HL-60 (cell line): ENCODE measurements around the gene SLC41A1.

Source experiments
- DNase-seq, 2 experiments: peaks; one replicate each; pipeline ENCODE4 v3.0.0-alpha.2; 2010 to 2020; ENCODE audit warnings: low read depth in 1 of 2, low spot score in 1 of 2
- H3K27ac ChIP-seq: fragments of 250-450 bp; sonication (Bioruptor Pico); replicated peaks from 2 replicates; pipeline ENCODE4 v1.5.1; 2020; ENCODE audit warnings: mild to moderate bottlenecking, moderate library complexity
- H3K27me3 ChIP-seq: fragments of 250-450 bp; sonication (Bioruptor Pico); 2 replicates; pipeline ENCODE4 v1.5.1; 2021; ENCODE audit warnings: mild to moderate bottlenecking, moderate library complexity; ENCODE audit not compliant: insufficient read depth, poor library complexity, severe bottlenecking
- H3K4me3 ChIP-seq: replicated peaks from 2 replicates; pipeline ENCODE4 v1.5.1; 2011; ENCODE audit warnings: mild to moderate bottlenecking, control low read depth, low read length; ENCODE audit not compliant: insufficient read depth
- GABPA ChIP-seq: IDR thresholded peaks from 2 replicates; pipeline ENCODE4 v1.6.1; 2012; ENCODE audit warnings: low read depth
- POLR2AphosphoS5 ChIP-seq: IDR thresholded peaks from 2 replicates; pipeline ENCODE4 v1.6.1; 2012; ENCODE audit warnings: low read depth
- REST ChIP-seq: IDR thresholded peaks from 2 replicates; pipeline ENCODE4 v1.6.1; 2012; ENCODE audit warnings: low read depth; ENCODE audit not compliant: insufficient replicate concordance
- SPI1 ChIP-seq: IDR thresholded peaks from 2 replicates; pipeline ENCODE4 v1.6.1; 2012; ENCODE audit warnings: low read depth, mild to moderate bottlenecking, borderline replicate concordance
- TF ChIP-seq, protein P1 (sequence below): IDR thresholded peaks from one replicate; pipeline ENCODE4 v1.5.1; 2011; ENCODE audit warnings: low read length, control low read depth, inconsistent platforms; ENCODE audit not compliant: insufficient read depth

Gene SLC41A1

DNA sequence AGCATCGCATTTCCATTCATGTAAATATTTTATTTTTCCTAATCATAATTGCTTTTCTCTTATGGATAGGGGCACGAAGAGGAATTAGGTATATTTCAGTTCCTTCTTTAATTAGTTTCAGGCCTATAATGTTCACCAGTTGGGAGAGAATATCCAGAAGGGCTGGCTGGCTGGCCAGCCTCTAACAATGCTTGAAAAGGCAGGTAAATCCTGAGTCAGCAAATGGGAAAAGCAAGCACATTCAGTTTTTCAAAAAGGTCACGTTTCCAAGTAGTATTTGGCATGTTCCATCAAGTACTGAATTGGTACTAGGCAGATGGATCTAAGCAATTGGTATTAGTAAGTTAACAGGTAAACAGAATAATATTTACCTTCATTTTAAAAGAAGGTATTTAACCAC, 45.8 kb downstream of the SLC41A1 start:
- H3K27me3 ChIP-seq: no peaks in the 10 kb centered on the region
- no peak for TF ChIP-seq GABPA
- TF ChIP-seq POLR2AphosphoS5: no peak
- TF ChIP-seq SPI1: no peak
- TF ChIP-seq, protein P1, sequence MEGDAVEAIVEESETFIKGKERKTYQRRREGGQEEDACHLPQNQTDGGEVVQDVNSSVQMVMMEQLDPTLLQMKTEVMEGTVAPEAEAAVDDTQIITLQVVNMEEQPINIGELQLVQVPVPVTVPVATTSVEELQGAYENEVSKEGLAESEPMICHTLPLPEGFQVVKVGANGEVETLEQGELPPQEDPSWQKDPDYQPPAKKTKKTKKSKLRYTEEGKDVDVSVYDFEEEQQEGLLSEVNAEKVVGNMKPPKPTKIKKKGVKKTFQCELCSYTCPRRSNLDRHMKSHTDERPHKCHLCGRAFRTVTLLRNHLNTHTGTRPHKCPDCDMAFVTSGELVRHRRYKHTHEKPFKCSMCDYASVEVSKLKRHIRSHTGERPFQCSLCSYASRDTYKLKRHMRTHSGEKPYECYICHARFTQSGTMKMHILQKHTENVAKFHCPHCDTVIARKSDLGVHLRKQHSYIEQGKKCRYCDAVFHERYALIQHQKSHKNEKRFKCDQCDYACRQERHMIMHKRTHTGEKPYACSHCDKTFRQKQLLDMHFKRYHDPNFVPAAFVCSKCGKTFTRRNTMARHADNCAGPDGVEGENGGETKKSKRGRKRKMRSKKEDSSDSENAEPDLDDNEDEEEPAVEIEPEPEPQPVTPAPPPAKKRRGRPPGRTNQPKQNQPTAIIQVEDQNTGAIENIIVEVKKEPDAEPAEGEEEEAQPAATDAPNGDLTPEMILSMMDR: no peak
- TF ChIP-seq REST: no peak
- H3K4me3 ChIP-seq: no peak overlapping the region
- no peak overlapping the region for H3K27ac ChIP-seq
- no peak for DNase-seq

DNA sequence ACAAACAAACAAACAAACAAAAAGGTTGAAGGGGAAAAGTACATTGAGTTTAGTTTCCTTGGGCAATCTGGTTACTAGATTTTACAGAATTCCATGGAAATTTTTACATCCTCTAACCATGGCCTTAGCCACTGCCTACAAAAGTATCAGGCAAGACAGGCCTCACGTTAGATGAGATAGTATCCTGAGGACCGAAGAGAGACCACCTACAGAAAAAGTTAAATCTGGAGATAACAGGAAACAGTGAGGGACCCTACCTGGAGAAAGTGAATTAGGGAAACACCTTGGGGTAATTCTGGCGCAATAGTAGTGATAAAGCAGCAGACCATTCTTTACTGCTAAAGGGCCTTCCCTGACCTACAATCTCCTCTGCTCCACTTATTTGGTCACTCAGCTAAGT, 46.4 kb downstream of the SLC41A1 start:
- TF ChIP-seq, protein P1: no peak
- TF ChIP-seq SPI1 (no peak), POLR2AphosphoS5 (no peak), GABPA (no peak), REST (no peak)
- H3K4me3 ChIP-seq: no peak overlapping the region
- H3K27me3 ChIP-seq: no peaks in the 10 kb centered on the region
- H3K27ac ChIP-seq: no peak overlapping the region
- DNase-seq: no peak

DNA sequence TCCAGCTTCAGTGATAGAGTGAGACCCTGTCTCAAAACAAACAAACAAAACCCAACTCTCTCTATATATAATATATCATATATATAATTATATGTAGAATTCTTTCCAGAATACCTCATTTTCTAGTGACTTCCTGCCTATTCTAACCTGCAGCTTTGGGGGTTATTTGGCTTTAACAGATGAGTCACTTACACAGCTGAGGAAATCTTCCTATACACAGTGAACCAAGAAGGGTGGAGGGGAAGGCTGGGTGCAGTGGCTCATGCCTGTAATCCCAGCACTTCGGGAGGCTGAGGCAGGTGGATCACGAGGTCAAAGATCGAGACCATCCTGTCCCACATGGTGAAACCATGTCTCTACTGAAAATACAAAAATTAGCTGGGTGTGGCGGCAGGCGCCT, 47.0 kb downstream of the SLC41A1 start:
- no peak for DNase-seq
- no peak overlapping the region for H3K4me3 ChIP-seq
- no peak for TF ChIP-seq REST
- no peaks in the 10 kb centered on the region for H3K27me3 ChIP-seq
- H3K27ac ChIP-seq: no peak overlapping the region

DNA sequence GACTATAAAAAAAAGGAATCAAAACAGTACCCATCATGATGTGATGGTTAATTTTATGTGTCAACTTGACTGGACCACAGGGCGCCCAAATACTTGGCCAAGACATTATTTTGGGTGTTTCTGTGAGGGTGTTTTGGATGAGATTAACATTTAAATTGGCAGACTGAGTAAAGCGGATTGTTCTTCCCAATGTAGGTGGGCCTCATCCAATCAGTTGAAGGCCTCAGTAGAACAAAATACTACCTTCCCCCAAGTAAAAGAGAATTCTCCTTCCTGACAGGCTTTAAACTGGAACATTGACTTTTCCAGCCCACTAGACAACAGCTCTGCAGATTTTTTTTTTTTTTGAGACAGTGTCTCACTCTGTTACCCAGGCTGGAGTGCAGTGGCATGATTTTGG, 48.4 kb downstream of the SLC41A1 start:
- Histone ChIP-seq H3K27me3 (no peaks in the 10 kb centered on the region), H3K4me3 (no peak overlapping the region), H3K27ac (no peak overlapping the region)
- no peak for TF ChIP-seq POLR2AphosphoS5
- TF ChIP-seq GABPA: no peak
- TF ChIP-seq SPI1: no peak
- TF ChIP-seq REST: no peak
- TF ChIP-seq, protein P1: no peak
- no peak for DNase-seq
